ENCODE results near the gene ZNF565.

DNA sequence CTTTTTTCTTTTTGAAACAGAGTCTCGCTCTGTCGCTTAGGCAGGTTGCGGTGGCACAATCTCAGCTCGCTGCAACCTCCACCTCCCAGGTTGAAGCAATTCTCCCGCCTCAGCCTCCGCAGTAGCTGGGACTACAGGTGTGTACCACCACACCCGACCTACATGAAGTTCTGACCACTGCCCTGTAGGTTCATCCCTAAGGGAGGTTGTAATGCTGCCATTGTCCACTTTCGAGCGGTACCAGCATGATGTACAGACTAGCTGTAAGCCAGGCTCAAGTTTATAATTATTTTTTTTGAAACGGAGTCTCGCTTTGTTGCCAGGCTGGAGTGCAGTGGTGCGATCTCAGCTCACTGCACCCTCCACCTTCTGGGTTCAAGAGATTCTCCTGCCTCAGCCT lies 50.7 kb downstream of the ZNF565 start:
- TF ChIP-seq POLR2AphosphoS5 (IDR thresholded peaks at IDR 0.05; ENCODE audit: low read depth, low read length) (no peak), POLR2A (IDR thresholded peaks at IDR 0.05; ENCODE audit: low read depth, low read length) (no peak)

All from GM12891 (cell line).